ENCODE data around the gene ZSCAN21.
"Not testable (repeated sequence)": the region's sequence is repeated elsewhere in the genome, so short reads cannot be mapped to it uniquely, and the experiment has no call there.

ZSCAN21 gene

DNA sequence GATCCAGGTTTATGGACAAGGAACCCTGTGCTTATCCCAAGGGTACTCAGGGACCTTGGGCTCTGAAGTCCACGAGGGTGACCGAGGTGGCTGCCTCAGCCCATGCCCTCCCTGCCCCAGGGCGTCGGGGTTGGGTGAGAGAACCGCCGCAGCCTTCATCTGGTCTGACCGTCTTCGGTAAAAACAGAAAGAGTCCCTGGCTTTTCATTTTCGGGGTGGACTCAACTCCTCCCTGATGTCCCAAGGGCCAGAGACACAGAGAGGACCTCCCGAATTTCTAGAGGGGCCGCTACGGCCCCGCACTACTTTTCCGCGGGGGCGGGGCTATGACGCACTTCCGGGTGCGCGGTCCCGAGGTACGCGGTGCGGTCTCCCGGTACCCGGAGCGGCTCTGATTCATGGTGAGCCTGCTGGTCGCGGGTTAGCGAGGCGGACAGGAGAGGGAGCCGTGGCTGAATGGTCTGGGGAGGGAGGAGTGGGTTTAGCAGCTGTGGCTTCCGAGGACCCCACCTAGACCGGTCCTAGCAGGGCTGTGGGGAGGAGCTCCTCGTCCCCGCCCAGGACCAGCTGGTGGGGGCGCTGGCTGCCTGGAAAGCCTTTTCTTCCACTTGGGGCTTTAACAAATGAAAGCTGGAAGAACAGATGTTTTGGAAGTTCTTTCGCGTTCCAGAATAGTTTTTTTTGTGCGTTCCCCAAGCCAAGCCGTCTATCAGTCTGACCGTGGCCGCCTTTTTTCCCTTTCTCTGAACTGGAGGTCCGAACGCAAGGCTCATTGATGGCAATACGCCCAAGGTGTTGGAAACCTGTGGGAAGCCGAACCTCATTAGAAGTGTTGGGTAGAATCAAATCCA is at the start of gene ZSCAN21:
Gene ZSCAN21, plus strand, starts transcription at position 334 of the 851 bp plus-strand sequence. CDS start 7,233 bp downstream, outside the sequence.
- H3K4me1 Mint-ChIP-seq = peaks cover 22% of the 10 kb centered on the region
- H3K27ac Mint-ChIP-seq = peak within 1 kb of the TSS; percentile 89
- peak; percentile 85 for DNase-seq
- CTCF ChIA-PET = interaction anchor here (0.8 to 1.7 kb wide), 7 partner anchors 33 to 138 kb away, joined by 3 to 5 read pairs (median 3); no protein-coding TSS in a partner anchor
- H3K36me3 Mint-ChIP-seq = peaks cover 2% of the 10 kb centered on the region
- no peaks in the 10 kb centered on the region for H3K9me3 Mint-ChIP-seq
- H3K4me3 Mint-ChIP-seq = peak within 1 kb of the TSS; percentile 84
- H3K27me3 Mint-ChIP-seq = peaks cover 12% of the 10 kb centered on the region

DNA sequence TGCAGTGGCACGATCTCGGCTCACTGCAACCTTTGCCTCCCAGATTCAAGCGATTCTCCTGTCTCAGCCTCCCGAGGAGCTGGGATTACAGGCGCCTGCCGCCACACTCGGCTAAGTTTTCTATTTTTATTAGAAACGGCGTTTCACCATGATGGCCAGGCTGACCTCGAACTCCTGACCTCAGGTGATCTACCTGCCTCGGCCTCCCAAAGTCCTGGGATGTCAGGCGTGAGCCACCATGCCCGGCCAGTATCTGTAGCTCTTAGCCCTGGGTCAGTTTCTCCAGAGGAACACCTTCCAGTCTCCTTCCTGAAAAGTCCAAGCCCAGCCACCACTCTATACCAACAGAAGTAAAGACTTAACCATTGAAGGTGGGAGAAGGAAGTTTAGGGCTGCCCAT is 49.3 kb upstream of the ZSCAN21 start:
- Mint-ChIP-seq H3K27ac (no peak overlapping the region), H3K36me3 (peaks cover 2% of the 10 kb centered on the region), H3K4me3 (no peak overlapping the region), H3K4me1 (peaks cover 22% of the 10 kb centered on the region), H3K9me3 (no peaks in the 10 kb centered on the region), H3K27me3 (peaks cover 36% of the 10 kb centered on the region)
- DNase-seq = no peak
- CTCF ChIA-PET = no interaction called here

DNA sequence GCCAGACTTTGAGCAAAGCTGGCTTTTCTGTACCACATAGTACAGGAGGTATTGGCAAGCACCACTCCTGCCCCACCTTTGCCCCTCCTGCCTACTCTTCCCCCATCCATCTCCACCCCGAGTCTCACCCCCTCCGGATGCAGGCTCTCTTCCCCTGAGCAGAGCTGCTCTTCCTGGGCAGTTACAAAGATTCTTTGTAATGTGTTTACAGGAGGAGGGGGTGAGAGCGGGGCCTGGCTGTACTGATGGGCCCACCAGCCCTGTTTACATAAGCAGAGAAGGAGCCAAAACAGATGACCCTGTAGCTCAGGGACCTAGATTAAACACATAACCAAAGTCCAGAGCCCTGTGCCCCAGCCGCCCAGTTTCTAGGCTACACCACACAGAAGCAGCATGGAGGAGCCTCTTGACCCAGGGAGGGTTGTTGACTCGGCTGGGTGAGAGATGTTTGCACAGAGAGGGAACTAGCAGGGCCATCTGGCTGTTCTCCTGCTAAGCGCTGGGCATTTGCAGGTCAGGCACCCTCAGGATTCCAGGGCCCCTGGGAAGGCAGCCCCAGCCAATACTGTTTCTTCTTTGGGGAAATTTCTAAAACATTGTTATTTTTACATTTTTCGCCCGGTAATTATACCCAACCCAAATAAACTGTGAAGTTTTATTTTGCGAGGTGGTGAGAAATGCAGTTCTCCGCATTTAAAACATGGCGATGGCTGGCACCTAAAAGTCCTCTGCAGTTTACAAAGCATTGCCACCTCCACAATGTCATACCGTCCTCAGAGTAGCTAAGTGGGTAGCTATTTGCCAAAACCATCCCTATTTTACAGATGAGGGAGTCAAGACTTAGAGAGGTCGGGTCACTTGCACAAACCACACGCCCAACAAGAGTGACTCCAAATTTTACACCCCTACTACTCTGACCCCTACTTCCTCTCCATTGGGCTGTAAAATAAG is 45.6 kb upstream of the ZSCAN21 start:
- H3K4me1 Mint-ChIP-seq = peaks cover 6% of the 10 kb centered on the region

GRCh38 chr7:100007887-100008286 is 41.7 kb upstream of the ZSCAN21 start:
- Mint-ChIP-seq H3K4me3 (no peak overlapping the region), H3K27ac (no peak overlapping the region), H3K9me3 (no peaks in the 10 kb centered on the region), H3K36me3 (no peaks in the 10 kb centered on the region), H3K27me3 (peaks cover 28% of the 10 kb centered on the region), H3K4me1 (peaks cover 8% of the 10 kb centered on the region)
- CTCF ChIA-PET = interaction anchor here (1.1 kb wide), 1 partner anchor 24 kb away, joined by 3 read pairs; no protein-coding TSS in a partner anchor
- no peak for DNase-seq

More for the DNA sequence above, 45.6 kb upstream of the ZSCAN21 start:
- no peak for DNase-seq
- Mint-ChIP-seq H3K27ac (no peak overlapping the region), H3K4me3 (no peak overlapping the region), H3K27me3 (peaks cover 26% of the 10 kb centered on the region), H3K36me3 (no peaks in the 10 kb centered on the region), H3K9me3 (no peaks in the 10 kb centered on the region)
- CTCF ChIA-PET = interaction anchor here (0.6 to 1.7 kb wide), 3 partner anchors 10 to 258 kb away, joined by 3 to 6 read pairs (median 4); no protein-coding TSS in a partner anchor

- Mint-ChIP-seq H3K36me3 (no peaks in the 10 kb centered on the region), H3K9me3 (no peaks in the 10 kb centered on the region), H3K27ac (no peak overlapping the region), H3K4me1 (peaks cover 10% of the 10 kb centered on the region), H3K4me3 (no peak overlapping the region), H3K27me3 (peaks cover 25% of the 10 kb centered on the region)
- CTCF ChIA-PET = interaction anchor here (1.1 kb wide), 1 partner anchor 23 kb away, joined by 3 read pairs; no protein-coding TSS in a partner anchor
- DNase-seq = no peak
These were observed 41.0 kb upstream of the ZSCAN21 start for GRCh38 chr7:100008525-100008924.

DNA sequence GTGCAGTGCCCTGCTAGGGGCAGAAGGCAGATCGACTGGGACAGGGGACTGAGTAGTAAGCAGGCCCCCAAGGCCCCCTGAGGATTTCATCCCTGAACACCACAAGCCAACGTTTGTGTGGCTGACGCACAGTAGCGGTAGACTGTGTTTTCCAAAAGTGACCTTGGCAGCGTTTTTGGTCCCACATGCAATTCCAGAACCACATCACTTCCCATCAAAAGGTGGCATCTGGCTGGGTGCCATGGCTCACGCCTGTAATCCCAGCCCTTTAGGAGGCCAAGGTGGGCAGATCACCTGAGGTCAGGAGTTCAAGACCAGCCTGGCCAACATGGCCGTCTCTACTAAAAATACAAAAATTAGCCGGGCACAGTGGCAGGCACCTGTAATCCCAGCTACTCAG is 39.6 kb upstream of the ZSCAN21 start:
- H3K27ac Mint-ChIP-seq, DNase-seq, CTCF ChIA-PET, H3K9me3 Mint-ChIP-seq, H3K4me3 Mint-ChIP-seq, H3K36me3 Mint-ChIP-seq: not testable (repeated sequence)
- H3K27me3 Mint-ChIP-seq = peaks cover 20% of the 10 kb centered on the region
- H3K4me1 Mint-ChIP-seq = peaks cover 12% of the 10 kb centered on the region

DNA sequence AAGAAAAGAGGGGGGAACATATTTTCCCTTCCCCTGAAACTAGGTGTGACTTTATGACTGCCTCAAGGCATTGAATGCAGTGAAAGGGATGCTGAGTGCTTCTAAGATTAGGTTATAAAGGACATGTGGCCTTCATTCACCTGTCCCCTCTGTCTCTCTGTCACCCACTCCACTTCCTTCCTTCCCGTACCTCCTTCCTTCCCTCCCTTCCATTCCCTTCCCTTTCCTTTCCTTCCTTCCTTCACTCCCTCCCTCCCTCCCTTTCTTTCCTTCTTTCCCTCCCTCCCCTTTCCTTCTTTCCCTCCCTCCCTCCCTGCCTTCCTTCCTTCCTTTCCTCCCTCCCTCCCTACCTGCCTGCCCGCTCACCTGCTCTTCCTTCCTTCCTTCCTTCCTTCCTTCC is 38.7 kb upstream of the ZSCAN21 start:
- no peak for DNase-seq
- CTCF ChIA-PET = no interaction called here
- H3K9me3 Mint-ChIP-seq = no peaks in the 10 kb centered on the region
- H3K36me3 Mint-ChIP-seq = peaks cover under 1% of the 10 kb centered on the region
- no peak overlapping the region for H3K27ac Mint-ChIP-seq
- H3K4me3 Mint-ChIP-seq = no peak overlapping the region
- H3K27me3 Mint-ChIP-seq = peaks cover 20% of the 10 kb centered on the region
- peaks cover 17% of the 10 kb centered on the region for H3K4me1 Mint-ChIP-seq

- DNase-seq = no peak
- CTCF ChIA-PET = no interaction called here
- H3K36me3 Mint-ChIP-seq = peaks cover 2% of the 10 kb centered on the region
- peaks cover 20% of the 10 kb centered on the region for H3K27me3 Mint-ChIP-seq
- H3K4me3 Mint-ChIP-seq = no peak overlapping the region
- H3K4me1 Mint-ChIP-seq = peaks cover 23% of the 10 kb centered on the region
- H3K27ac Mint-ChIP-seq = no peak overlapping the region
- no peaks in the 10 kb centered on the region for H3K9me3 Mint-ChIP-seq
These were observed 38.1 kb upstream of the ZSCAN21 start for GRCh38 chr7:100011516-100011915.

DNA sequence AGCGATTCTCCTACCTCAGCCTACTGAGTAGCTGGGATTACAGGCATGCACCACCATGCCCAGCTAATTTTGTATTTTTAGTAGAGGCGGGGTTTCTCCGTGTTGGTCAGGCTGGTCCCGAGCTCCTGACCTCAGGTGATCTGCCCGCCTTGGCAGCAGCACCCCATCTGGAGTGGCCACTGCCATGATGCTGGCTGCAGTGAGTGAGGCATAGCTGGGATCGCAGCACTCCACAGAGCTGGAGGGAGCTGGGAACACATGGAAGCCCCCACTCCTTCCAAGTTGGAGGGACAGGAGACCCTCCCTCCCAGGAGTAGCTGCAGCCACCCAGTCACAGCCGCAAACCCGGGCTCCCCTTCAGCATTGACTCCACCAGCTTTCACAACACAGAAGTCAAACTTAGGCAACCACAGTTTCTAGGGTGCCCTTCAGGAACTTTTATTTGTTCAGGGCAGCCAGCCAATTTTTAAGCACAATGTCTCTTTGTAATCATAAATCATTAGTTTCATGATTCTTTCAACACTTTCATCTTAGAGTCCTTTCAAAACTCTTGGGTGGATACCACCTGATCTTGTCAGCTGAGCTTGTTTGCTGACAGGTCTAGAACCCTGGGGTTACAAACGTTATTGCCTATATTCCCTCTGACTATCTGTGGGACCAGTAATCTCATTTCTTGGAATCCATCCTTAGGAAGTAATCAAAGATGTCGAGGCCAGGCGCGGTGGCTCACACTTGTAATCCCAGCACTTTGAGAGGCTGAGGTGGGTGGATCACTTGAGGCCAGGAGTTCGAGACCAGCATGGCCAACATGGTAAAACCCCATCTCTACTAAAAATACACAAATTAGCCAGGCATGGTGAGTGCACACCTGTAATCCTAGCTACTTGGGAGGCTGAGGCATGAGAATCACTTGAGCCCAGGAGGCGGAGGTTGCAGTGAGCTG is 36.9 kb upstream of the ZSCAN21 start:
- not testable (repeated sequence) for H3K9me3 Mint-ChIP-seq, DNase-seq, H3K27ac Mint-ChIP-seq, H3K4me3 Mint-ChIP-seq, H3K36me3 Mint-ChIP-seq
- Mint-ChIP-seq H3K27me3 (peaks cover 20% of the 10 kb centered on the region), H3K4me1 (peaks cover 33% of the 10 kb centered on the region)
- CTCF ChIA-PET = interaction anchor here (0.6 to 0.7 kb wide), 2 partner anchors 9 to 15 kb away, joined by 3 read pairs; no protein-coding TSS in a partner anchor

DNA sequence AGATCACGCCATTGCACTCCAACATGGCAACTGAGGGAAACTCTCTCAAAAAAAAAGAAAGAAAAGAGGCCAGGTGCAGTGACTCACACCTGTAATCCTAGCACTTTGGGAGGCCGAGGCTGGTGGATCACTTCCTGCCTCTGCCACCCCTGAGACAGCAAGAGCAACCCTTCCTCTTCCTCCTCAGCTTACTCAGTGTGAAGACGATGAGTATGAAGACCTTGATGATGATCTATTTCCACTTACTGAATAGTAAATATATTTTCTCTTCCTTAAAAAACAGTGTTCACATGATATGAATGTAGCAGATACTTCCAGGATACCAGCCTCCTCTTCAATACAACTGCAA is 36.3 kb upstream of the ZSCAN21 start:
- H3K4me1 Mint-ChIP-seq = peaks cover 39% of the 10 kb centered on the region
- peaks cover 5% of the 10 kb centered on the region for H3K36me3 Mint-ChIP-seq
- H3K4me3 Mint-ChIP-seq = no peak overlapping the region
- DNase-seq = no peak
- peak overlapping the region; percentile 64 for H3K27ac Mint-ChIP-seq
- H3K27me3 Mint-ChIP-seq = peaks cover 16% of the 10 kb centered on the region
- CTCF ChIA-PET = no interaction called here
- H3K9me3 Mint-ChIP-seq = no peaks in the 10 kb centered on the region

DNA sequence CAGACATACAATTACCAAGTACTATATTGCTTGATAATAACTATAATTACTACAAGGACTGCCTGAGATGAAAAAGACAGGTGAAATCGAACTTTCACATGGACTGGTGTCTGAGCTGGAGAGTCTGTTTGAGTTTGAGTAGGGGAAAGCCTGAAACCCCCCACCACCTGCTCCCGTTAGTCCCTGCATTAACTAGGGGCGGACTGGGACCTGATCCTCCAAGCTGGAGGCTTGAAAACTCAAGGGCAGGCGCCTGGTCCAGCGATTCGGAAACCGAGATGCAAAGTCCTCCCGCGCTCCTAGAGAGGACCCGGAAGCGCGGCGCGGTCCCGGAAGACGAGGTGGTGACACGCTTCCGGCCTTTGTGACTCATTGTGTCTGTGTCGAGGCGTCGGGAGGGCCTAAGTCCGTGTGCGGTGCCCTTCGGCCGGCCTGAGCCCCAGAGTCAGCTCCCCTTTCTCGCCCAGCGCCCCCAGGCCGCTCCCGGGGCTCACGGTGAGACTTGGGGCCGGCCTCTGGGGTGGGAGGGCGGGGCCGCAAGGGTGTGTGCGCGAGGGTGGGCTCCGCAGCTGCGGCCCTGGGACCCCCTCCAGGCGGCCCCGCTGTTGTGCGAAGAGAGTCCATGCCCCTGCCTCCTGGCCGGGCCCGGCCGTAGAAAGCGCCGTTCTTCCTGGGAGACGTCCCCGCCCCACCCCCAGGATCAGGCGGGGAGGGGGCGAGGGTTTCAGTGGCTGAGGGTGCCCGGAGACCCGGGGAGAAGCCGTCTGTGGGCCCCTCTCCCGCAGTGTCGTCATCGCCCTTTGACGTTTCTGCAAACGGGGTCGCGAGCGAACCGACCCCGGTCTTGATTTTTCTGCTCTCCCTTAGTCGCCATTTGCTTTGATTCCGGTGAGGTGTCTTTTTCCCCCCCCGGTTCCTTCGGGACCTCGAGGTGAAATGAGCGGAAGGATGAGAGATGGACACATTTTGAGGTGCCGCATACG is 34.1 kb upstream of the ZSCAN21 start, which contains the start of gene ZKSCAN1:
Gene ZKSCAN1, plus strand, starts transcription at position 365 of the 983 bp plus-strand sequence. CDS start 7,911 bp downstream, outside the sequence.
- Mint-ChIP-seq H3K4me1 (peaks cover 48% of the 10 kb centered on the region), H3K36me3 (peaks cover 9% of the 10 kb centered on the region), H3K9me3 (no peaks in the 10 kb centered on the region), H3K4me3 (peak within 1 kb of the TSS; percentile 96), H3K27me3 (peaks cover 4% of the 10 kb centered on the region), H3K27ac (peak within 1 kb of the TSS; percentile 98)
- DNase-seq = peak; percentile 89
- CTCF ChIA-PET = interaction anchor here (1.8 kb wide), 1 partner anchor 22 kb away, joined by 10 read pairs; no protein-coding TSS in a partner anchor

DNA sequence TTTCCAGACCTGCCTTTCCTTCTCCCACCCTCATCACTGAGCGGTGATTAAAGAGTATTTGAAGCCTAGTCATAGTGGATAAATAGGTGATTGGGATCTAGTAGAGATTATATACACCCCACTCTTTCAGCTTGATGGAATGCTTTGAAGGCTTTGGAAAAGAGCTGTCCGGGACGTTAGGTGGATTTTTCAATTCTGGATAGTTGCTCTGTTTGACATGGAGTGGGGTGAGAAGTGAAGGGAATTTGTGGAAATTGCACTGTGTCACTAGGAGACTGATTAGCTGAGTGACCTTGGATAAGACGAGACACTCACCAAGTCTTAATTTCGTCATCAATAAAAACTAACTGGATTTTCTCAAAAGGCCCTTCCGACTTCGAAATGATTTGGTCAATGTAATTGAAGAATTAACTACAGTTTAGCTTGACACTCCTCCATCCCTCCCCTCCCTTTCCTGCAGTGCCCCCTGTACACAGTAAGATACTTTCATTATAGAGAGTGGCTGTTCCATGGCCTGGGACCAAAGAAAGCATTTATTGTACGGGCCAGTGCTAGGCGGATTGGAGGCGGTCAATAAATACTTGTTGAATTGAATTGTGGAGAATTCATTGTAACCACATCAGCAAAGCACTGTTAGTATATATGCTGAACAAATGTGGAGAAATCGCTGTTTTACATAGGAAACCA is 33.2 kb upstream of the ZSCAN21 start:
- CTCF ChIA-PET = interaction anchor here (1.8 kb wide), 1 partner anchor 22 kb away, joined by 10 read pairs; no protein-coding TSS in a partner anchor
- Mint-ChIP-seq H3K36me3 (peaks cover 9% of the 10 kb centered on the region), H3K4me1 (peaks cover 48% of the 10 kb centered on the region), H3K9me3 (no peaks in the 10 kb centered on the region), H3K27me3 (peaks cover under 1% of the 10 kb centered on the region), H3K27ac (peak overlapping the region; percentile 98), H3K4me3 (peak overlapping the region; percentile 96)
- no peak for DNase-seq
